Panc1 (cell line): ENCODE data around the gene OSTC. TPM values are rescaled to one million over a fixed set of nuclear protein-coding genes. Genes with fewer than 3 reads are reported as not detected.

Experiments
- ATAC-seq: fragments of 200-7000 bp; cut with Tn5 transposase; 2 replicates; pipeline ENCODE4 v1.9.1; 2020; ENCODE audit warnings: mild to moderate bottlenecking, moderate library complexity
- BruUV-seq: library from RNA; stranded (reverse); fragments of 400-500 nt; replicated peaks from 2 replicates; lab custom pipeline; 2021; lab: Mats Ljungman, UMichigan
- CTCF ChIA-PET: fragments of 300-600 bp; sonication (Branson Sonifier 250); formaldehyde crosslinking; loops from one replicate; lab custom pipeline; 2022; ENCODE audit warnings: antibody characterized with exemption; lab: Charles Lee
- POLR2A ChIA-PET: fragments of 300-600 bp; sonication (Branson Sonifier 250); formaldehyde crosslinking; loops from one replicate; lab custom pipeline; 2022; ENCODE audit warnings: antibody characterized with exemption; lab: Charles Lee
- DNase-seq: peaks from one replicate; pipeline ENCODE4 v3.0.0-alpha.2; 2010; ENCODE audit warnings: low read depth, low spot score
- H3K27ac ChIP-seq: 2 replicates; pipeline ENCODE4 v1.5.1; 2011; ENCODE audit warnings: mild to moderate bottlenecking, low read length, inconsistent platforms
- H3K27me3 ChIP-seq: fragments of 200-500 bp; sonication (Bioruptor generic); 2 replicates; pipeline ENCODE4 v1.6.0; 2014; ENCODE audit warnings: low read length, inconsistent platforms; ENCODE audit not compliant: control insufficient read depth, insufficient read depth
- H3K36me3 ChIP-seq: fragments of 200-500 bp; sonication (Bioruptor generic); 2 replicates; pipeline ENCODE4 v1.5.1; 2014; ENCODE audit warnings: inconsistent platforms, mild to moderate bottlenecking, low read length, moderate library complexity; ENCODE audit not compliant: control insufficient read depth, insufficient read depth
- H3K4me1 ChIP-seq: 2 replicates; pipeline ENCODE4 v1.5.1; 2011; ENCODE audit warnings: inconsistent platforms, mild to moderate bottlenecking, low read length, moderate library complexity; ENCODE audit not compliant: control insufficient read depth, insufficient read depth
- H3K4me3 ChIP-seq, 2 experiments: 2 replicates each; pipeline ENCODE4 v1.5.1; 2011 to 2012; ENCODE audit warnings: low read depth in 2 of 2, low read length in 2 of 2, mild to moderate bottlenecking in 2 of 2, inconsistent platforms in 1 of 2, moderate library complexity in 1 of 2
- H3K9me3 ChIP-seq: fragments of 200-500 bp; sonication (Bioruptor generic); 2 replicates; pipeline ENCODE4 v1.5.1; 2014; ENCODE audit warnings: low read depth, mild to moderate bottlenecking, inconsistent platforms, low read length, moderate library complexity; ENCODE audit not compliant: control insufficient read depth, insufficient read depth
- POLR2AphosphoS5 ChIP-seq: IDR thresholded peaks from 2 replicates; pipeline ENCODE4 v1.6.1; 2012; ENCODE audit warnings: mild to moderate bottlenecking, low read depth, low read length, moderate library complexity
- SIN3A ChIP-seq: IDR thresholded peaks from 2 replicates; pipeline ENCODE4 v1.6.1; 2012; ENCODE audit warnings: low read depth, mild to moderate bottlenecking, low read length, moderate library complexity, borderline replicate concordance; ENCODE audit not compliant: insufficient read depth
- TCF7L2 ChIP-seq: IDR thresholded peaks from 2 replicates; pipeline ENCODE4 v1.6.1; 2011; ENCODE audit warnings: mild to moderate bottlenecking, low read depth, low read length, inconsistent platforms
- in situ Hi-C: cut with HindIII; loops from 2 replicates; pipeline ENCODE4 v1.10.0; 2016; ENCODE audit warnings: low sequenced_read_pairs, low pct_unique_long_range_greater_than_20kb
- intact Hi-C: fragments of 100-400 bp; cut with micrococcal nuclease; formaldehyde crosslinking; loops from one replicate; pipeline ENCODE4 v1.10.0; 2022; ENCODE audit not compliant: unreplicated experiment
- total RNA-seq: library from RNA; stranded (reverse); gene quantifications from one replicate; pipeline ENCODE4 v1.2.1, GENCODE V29; 2021; ENCODE audit not compliant: unreplicated experiment
- TF ChIP-seq, protein P1 (sequence below): fragments of 450-650 bp; IDR thresholded peaks from 2 replicates; pipeline ENCODE4 v1.5.1; 2017; ENCODE audit warnings: mild to moderate bottlenecking
- TF ChIP-seq, protein P2 (sequence below), 2 experiments: IDR thresholded peaks; 2 replicates each; pipeline ENCODE4 v1.6.1; 2011 to 2012; ENCODE audit warnings: low read depth in 2 of 2, control low read depth in 1 of 2, low read length in 1 of 2, mild to moderate bottlenecking in 1 of 2, moderate library complexity in 1 of 2; ENCODE audit not compliant: insufficient read depth in 1 of 2

The OSTC gene
- total RNA-seq, 1 experiment from 2014 or later, result 57.8 TPM

DNA sequence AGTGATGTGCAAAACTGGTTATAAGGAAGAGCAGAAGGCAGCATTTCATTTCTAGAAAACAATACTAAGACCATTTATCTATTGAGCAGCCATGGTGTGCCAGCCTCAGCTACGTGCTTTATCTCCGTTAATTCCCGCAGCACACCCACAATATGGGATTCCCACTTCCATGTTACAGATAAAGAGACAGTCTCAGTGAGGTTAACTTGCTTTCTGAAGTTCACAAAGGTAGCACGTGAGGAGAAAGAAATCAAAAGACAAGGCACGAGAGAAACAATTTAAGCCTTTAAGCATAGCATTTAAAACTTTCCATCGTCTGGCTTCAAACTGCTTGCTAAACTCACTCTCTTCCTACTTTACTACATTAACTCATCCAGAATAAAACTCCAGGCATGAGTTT lies 38.0 kb upstream of the OSTC start:
- H3K9me3 ChIP-seq, result no peaks in the 10 kb centered on the region
- intact Hi-C loops, result no loop called here
- no peaks in the 10 kb centered on the region for H3K36me3 ChIP-seq
- no peaks in the 10 kb centered on the region for H3K27me3 ChIP-seq
- POLR2A ChIA-PET, result no interaction called here
- no peaks in the 10 kb centered on the region for H3K4me1 ChIP-seq
- DNase-seq (no peak), ATAC-seq (no peak)
- in situ Hi-C loops, result no loop called here
- H3K4me3 ChIP-seq, result no peak overlapping the region
- TF ChIP-seq TCF7L2 (no peak), SIN3A (no peak), POLR2AphosphoS5 (no peak)
- TF ChIP-seq, protein P1, sequence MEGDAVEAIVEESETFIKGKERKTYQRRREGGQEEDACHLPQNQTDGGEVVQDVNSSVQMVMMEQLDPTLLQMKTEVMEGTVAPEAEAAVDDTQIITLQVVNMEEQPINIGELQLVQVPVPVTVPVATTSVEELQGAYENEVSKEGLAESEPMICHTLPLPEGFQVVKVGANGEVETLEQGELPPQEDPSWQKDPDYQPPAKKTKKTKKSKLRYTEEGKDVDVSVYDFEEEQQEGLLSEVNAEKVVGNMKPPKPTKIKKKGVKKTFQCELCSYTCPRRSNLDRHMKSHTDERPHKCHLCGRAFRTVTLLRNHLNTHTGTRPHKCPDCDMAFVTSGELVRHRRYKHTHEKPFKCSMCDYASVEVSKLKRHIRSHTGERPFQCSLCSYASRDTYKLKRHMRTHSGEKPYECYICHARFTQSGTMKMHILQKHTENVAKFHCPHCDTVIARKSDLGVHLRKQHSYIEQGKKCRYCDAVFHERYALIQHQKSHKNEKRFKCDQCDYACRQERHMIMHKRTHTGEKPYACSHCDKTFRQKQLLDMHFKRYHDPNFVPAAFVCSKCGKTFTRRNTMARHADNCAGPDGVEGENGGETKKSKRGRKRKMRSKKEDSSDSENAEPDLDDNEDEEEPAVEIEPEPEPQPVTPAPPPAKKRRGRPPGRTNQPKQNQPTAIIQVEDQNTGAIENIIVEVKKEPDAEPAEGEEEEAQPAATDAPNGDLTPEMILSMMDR, result no peak
- TF ChIP-seq, protein P2, sequence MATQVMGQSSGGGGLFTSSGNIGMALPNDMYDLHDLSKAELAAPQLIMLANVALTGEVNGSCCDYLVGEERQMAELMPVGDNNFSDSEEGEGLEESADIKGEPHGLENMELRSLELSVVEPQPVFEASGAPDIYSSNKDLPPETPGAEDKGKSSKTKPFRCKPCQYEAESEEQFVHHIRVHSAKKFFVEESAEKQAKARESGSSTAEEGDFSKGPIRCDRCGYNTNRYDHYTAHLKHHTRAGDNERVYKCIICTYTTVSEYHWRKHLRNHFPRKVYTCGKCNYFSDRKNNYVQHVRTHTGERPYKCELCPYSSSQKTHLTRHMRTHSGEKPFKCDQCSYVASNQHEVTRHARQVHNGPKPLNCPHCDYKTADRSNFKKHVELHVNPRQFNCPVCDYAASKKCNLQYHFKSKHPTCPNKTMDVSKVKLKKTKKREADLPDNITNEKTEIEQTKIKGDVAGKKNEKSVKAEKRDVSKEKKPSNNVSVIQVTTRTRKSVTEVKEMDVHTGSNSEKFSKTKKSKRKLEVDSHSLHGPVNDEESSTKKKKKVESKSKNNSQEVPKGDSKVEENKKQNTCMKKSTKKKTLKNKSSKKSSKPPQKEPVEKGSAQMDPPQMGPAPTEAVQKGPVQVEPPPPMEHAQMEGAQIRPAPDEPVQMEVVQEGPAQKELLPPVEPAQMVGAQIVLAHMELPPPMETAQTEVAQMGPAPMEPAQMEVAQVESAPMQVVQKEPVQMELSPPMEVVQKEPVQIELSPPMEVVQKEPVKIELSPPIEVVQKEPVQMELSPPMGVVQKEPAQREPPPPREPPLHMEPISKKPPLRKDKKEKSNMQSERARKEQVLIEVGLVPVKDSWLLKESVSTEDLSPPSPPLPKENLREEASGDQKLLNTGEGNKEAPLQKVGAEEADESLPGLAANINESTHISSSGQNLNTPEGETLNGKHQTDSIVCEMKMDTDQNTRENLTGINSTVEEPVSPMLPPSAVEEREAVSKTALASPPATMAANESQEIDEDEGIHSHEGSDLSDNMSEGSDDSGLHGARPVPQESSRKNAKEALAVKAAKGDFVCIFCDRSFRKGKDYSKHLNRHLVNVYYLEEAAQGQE (IDR thresholded peaks at IDR 0.05; ENCODE audit: insufficient read depth in 1 of 2, low read depth in 2 of 2, low read length in 1 of 2), result no peak
- BruUV-seq, result no TSS peak
- H3K27ac ChIP-seq, result no peak overlapping the region
- CTCF ChIA-PET, result no interaction called here

DNA sequence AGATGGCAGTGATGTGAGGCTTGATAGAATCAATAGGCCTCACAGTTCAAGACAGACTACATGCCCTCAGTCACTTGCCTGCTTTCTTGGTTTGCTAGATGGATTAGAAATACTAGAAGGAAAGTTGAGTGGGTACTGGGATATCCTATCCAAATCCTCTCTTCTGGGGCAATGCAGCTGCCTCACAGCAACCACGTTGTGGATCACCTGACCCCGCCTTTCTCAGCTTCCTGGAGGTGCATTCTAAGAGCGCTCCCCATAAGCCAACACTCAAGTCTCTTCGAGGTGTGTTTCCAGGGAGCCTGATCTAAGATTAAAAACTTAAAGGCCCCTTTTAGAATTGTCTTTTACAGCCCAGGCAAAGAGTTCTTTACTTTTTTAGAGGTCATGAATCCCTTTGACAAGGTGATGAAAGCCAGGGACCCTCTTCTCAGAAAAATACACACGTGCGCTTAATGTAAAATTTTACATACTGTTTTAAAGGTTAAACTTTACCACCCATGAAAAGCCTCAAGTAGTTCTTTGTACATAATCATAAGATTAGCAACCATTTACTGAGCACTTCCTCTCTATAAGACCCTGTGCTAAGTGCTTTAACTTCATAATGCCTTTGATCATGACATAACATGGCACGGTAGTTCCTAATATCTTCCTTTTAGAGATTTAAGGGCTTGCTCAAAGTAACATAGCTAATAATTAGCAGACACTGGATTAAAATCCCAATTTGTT lies 30.9 kb upstream of the OSTC start:
- no TSS peak for BruUV-seq
- H3K4me3 ChIP-seq, result peak overlapping the region; percentile 95 to 99; a peak in 3 of 4 replicates
- in situ Hi-C loops, result no loop called here
- peaks cover 31% of the 10 kb centered on the region for H3K36me3 ChIP-seq
- ChIA-PET POLR2A (no interaction called here), CTCF (no interaction called here)
- no peaks in the 10 kb centered on the region for H3K27me3 ChIP-seq
- ATAC-seq, result no peak
- peak overlapping the region; percentile 48; the same call in 1 of the 2 replicates for H3K27ac ChIP-seq
- intact Hi-C loops, result no loop called here
- DNase-seq, result no peak
- no peaks in the 10 kb centered on the region for H3K9me3 ChIP-seq
- peaks cover 7% of the 10 kb centered on the region for H3K4me1 ChIP-seq
- TF ChIP-seq, protein P1, result no peak
- TF ChIP-seq TCF7L2, result no peak
- TF ChIP-seq POLR2AphosphoS5, result no peak
- TF ChIP-seq, protein P2 (IDR thresholded peaks at IDR 0.05; ENCODE audit: insufficient read depth in 1 of 2, low read depth in 2 of 2, low read length in 1 of 2), result no peak
- TF ChIP-seq SIN3A, result no peak
